Measurements from ENCODE around the gene ANKRD33B.
A peak's percentile ranks its signal among the peaks of the same experiment; 100 is the strongest.

ANKRD33B gene

GRCh38 chr5:10596886-10597451 lies 33.1 kb downstream of the ANKRD33B start:
- Histone ChIP-seq H3K4me1 (ENCODE audit: control insufficient read depth in 1 of 2, insufficient read depth in 1 of 2, low read depth in 1 of 2, low read length in 1 of 2) (peaks cover 22 to 51% of the 10 kb centered on the region in 2 experiments), H3K27me3 (no peaks in the 10 kb centered on the region), H3K9me3 (no peaks in the 10 kb centered on the region), H3K27ac (peak overlapping the region; percentile 70), H3K36me3 (no peaks in the 10 kb centered on the region), H3K4me3 (ENCODE audit: low read depth in 1 of 2, low read length in 1 of 2) (no peak overlapping the region)
- no peak for TF ChIP-seq CTCF (IDR thresholded peaks at IDR 0.05)

GRCh38 chr5:10599113-10599512 lies 35.2 kb downstream of the ANKRD33B start:
- no peaks in the 10 kb centered on the region for H3K9me3 ChIP-seq
- TF ChIP-seq CTCF (IDR thresholded peaks at IDR 0.05), result no peak
- H3K27me3 ChIP-seq, result no peaks in the 10 kb centered on the region
- H3K27ac ChIP-seq, result no peak overlapping the region
- H3K4me3 ChIP-seq (ENCODE audit: low read depth in 1 of 2, low read length in 1 of 2), result no peak overlapping the region
- peaks cover 12 to 43% of the 10 kb centered on the region in 2 experiments for H3K4me1 ChIP-seq (ENCODE audit: control insufficient read depth in 1 of 2, insufficient read depth in 1 of 2, low read depth in 1 of 2, low read length in 1 of 2)
- H3K36me3 ChIP-seq, result no peaks in the 10 kb centered on the region

GRCh38 chr5:10599862-10600284 lies 36.0 kb downstream of the ANKRD33B start:
- Histone ChIP-seq H3K4me1 (ENCODE audit: control insufficient read depth in 1 of 2, insufficient read depth in 1 of 2, low read depth in 1 of 2, low read length in 1 of 2) (peaks cover 15 to 47% of the 10 kb centered on the region in 2 experiments), H3K27ac (peak overlapping the region; percentile 7)
- TF ChIP-seq CTCF (IDR thresholded peaks at IDR 0.05), result no peak

GRCh38 chr5:10600626-10601245 lies 36.9 kb downstream of the ANKRD33B start:
- TF ChIP-seq CTCF (IDR thresholded peaks at IDR 0.05), result no peak
- Histone ChIP-seq H3K27me3 (no peaks in the 10 kb centered on the region), H3K27ac (peak overlapping the region; percentile 49), H3K4me1 (ENCODE audit: control insufficient read depth in 1 of 2, insufficient read depth in 1 of 2, low read depth in 1 of 2, low read length in 1 of 2) (peaks cover 19 to 47% of the 10 kb centered on the region in 2 experiments), H3K9me3 (no peaks in the 10 kb centered on the region), H3K36me3 (no peaks in the 10 kb centered on the region), H3K4me3 (ENCODE audit: low read depth in 1 of 2, low read length in 1 of 2) (no peak overlapping the region)

More at GRCh38 chr5:10599862-10600284, 36.0 kb downstream of the ANKRD33B start:
- Histone ChIP-seq H3K4me3 (ENCODE audit: low read depth in 1 of 2, low read length in 1 of 2) (no peak overlapping the region), H3K9me3 (no peaks in the 10 kb centered on the region), H3K27me3 (no peaks in the 10 kb centered on the region), H3K36me3 (no peaks in the 10 kb centered on the region)

GRCh38 chr5:10601246-10602030 lies 37.6 kb downstream of the ANKRD33B start:
- no peak for TF ChIP-seq CTCF (IDR thresholded peaks at IDR 0.05)
- Histone ChIP-seq H3K4me1 (ENCODE audit: control insufficient read depth in 1 of 2, insufficient read depth in 1 of 2, low read depth in 1 of 2, low read length in 1 of 2) (peaks cover 23 to 47% of the 10 kb centered on the region in 2 experiments), H3K9me3 (no peaks in the 10 kb centered on the region), H3K27me3 (no peaks in the 10 kb centered on the region), H3K36me3 (no peaks in the 10 kb centered on the region), H3K27ac (peak overlapping the region; percentile 49), H3K4me3 (ENCODE audit: low read depth in 1 of 2, low read length in 1 of 2) (no peak overlapping the region)
